22Rv1 (cell line): ENCODE measurements around the gene EIF3A.

ENCODE experiments used
- ZFX ChIP-seq: fragments of 450-650 bp; IDR thresholded peaks from 2 replicates; pipeline ENCODE4 v1.6.1; 2017; ENCODE audit warnings: antibody characterized with exemption, borderline replicate concordance
- TF ChIP-seq, protein P1 (sequence below): fragments of 450-650 bp; IDR thresholded peaks from 2 replicates; pipeline ENCODE4 v1.5.1; 2017; ENCODE audit warnings: mild to moderate bottlenecking

DNA sequence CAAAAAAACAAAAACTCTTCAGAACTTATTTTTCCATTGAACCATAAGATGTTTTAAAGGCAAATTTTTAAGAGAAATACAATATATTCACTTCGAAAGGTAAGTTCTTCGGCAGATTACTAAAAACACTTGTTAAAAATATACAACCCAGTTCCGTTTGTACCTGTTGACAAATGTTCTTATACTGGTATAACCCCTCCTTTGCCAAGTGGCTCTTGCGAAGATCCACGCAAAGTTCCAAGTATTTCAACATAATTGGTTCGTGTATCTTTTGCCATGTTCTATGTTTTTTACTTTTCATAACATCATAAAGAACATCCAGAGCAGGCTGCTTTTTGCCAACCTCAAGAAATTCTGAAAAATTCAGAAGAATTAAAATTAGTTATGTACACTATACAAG is 7.0 kb downstream of the EIF3A start:
- TF ChIP-seq, protein P1, sequence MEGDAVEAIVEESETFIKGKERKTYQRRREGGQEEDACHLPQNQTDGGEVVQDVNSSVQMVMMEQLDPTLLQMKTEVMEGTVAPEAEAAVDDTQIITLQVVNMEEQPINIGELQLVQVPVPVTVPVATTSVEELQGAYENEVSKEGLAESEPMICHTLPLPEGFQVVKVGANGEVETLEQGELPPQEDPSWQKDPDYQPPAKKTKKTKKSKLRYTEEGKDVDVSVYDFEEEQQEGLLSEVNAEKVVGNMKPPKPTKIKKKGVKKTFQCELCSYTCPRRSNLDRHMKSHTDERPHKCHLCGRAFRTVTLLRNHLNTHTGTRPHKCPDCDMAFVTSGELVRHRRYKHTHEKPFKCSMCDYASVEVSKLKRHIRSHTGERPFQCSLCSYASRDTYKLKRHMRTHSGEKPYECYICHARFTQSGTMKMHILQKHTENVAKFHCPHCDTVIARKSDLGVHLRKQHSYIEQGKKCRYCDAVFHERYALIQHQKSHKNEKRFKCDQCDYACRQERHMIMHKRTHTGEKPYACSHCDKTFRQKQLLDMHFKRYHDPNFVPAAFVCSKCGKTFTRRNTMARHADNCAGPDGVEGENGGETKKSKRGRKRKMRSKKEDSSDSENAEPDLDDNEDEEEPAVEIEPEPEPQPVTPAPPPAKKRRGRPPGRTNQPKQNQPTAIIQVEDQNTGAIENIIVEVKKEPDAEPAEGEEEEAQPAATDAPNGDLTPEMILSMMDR = no peak
- TF ChIP-seq ZFX = no peak
